GM23248 (cell line): ENCODE results near the gene SCN4B.

Source experiments
- EZH2 ChIP-seq: fragments of 200-600 bp; sonication (generic); IDR thresholded peaks from 2 replicates; pipeline ENCODE4 v1.6.1; 2018; ENCODE audit warnings: antibody characterized with exemption, mild to moderate bottlenecking; ENCODE audit not compliant: insufficient read depth, poor library complexity, severe bottlenecking
- EZH2phosphoT487 ChIP-seq: fragments of 200-600 bp; sonication (generic); IDR thresholded peaks from 2 replicates; pipeline ENCODE4 v1.6.1; 2018; ENCODE audit warnings: antibody characterized with exemption, moderate library complexity, mild to moderate bottlenecking, low read depth; ENCODE audit not compliant: insufficient read depth

GRCh38 chr11:118142809-118143208, 9.8 kb downstream of the SCN4B start:
- no peak for TF ChIP-seq EZH2phosphoT487
- TF ChIP-seq EZH2: no peak
